CD4-positive, alpha-beta T cell treated with Interleukin-15 for 1 hour (primary cell): ENCODE data around the gene CHST3.
"Not testable (repeated sequence)": the region's sequence is repeated elsewhere in the genome, so short reads cannot be mapped to it uniquely, and the experiment has no call there.

Experiments used
- DNase-seq: peaks from one replicate; pipeline ENCODE4 v3.0.0-alpha.2; 2020

CHST3 gene

GRCh38 chr10:72013202-72013945 lies 49.2 kb downstream of the CHST3 start:
- DNase-seq = no peak

GRCh38 chr10:72014197-72014596 lies 50.0 kb downstream of the CHST3 start:
- DNase-seq = no peak

- DNase-seq = no peak
Measured at GRCh38 chr10:72014785-72015480, 50.7 kb downstream of the CHST3 start.

GRCh38 chr10:72015841-72016240 lies 51.6 kb downstream of the CHST3 start:
- DNase-seq = no peak

GRCh38 chr10:72016608-72017300 lies 52.6 kb downstream of the CHST3 start:
- no peak for DNase-seq

- no peak for DNase-seq
Measured at GRCh38 chr10:72019085-72019876, 55.1 kb downstream of the CHST3 start.

GRCh38 chr10:72020914-72021809 lies 57.0 kb downstream of the CHST3 start:
- no peak for DNase-seq

- DNase-seq = no peak
Measured at GRCh38 chr10:72022228-72022627, 58.0 kb downstream of the CHST3 start.

- DNase-seq = no peak
Measured at GRCh38 chr10:72024596-72024995, 60.4 kb downstream of the CHST3 start.

GRCh38 chr10:72025400-72025799 lies 61.2 kb downstream of the CHST3 start:
- DNase-seq = no peak

- DNase-seq = no peak
Measured at GRCh38 chr10:72025832-72026231, 61.6 kb downstream of the CHST3 start.

- DNase-seq = no peak
Measured at GRCh38 chr10:72026278-72027111, 62.3 kb downstream of the CHST3 start.

- no peak for DNase-seq
Measured at GRCh38 chr10:72027498-72027897, 63.3 kb downstream of the CHST3 start.

GRCh38 chr10:72029414-72029813 lies 65.2 kb downstream of the CHST3 start:
- DNase-seq = no peak

GRCh38 chr10:72030762-72031543 lies 66.8 kb downstream of the CHST3 start:
- DNase-seq = no peak

GRCh38 chr10:72031706-72032105 lies 67.5 kb downstream of the CHST3 start:
- DNase-seq = no peak

- DNase-seq = not testable (repeated sequence)
Measured at GRCh38 chr10:72032409-72033162, 68.4 kb downstream of the CHST3 start.

- no peak for DNase-seq
Measured at GRCh38 chr10:72034040-72034499, 69.9 kb downstream of the CHST3 start.

GRCh38 chr10:72034761-72035160 lies 70.6 kb downstream of the CHST3 start:
- DNase-seq = no peak
